Neural cell (in vitro differentiated cells): ENCODE data around the gene GTSE1.

Source experiments
- CTCF ChIP-seq: fragments of 450-650 bp; IDR thresholded peaks from 2 replicates; pipeline ENCODE4 v1.5.1; 2014; ENCODE audit warnings: antibody characterized with exemption, mild to moderate bottlenecking, moderate library complexity; ENCODE audit not compliant: poor library complexity, severe bottlenecking
- REST ChIP-seq: IDR thresholded peaks from 2 replicates; pipeline ENCODE4 v1.6.1; 2012; ENCODE audit warnings: borderline replicate concordance

DNA sequence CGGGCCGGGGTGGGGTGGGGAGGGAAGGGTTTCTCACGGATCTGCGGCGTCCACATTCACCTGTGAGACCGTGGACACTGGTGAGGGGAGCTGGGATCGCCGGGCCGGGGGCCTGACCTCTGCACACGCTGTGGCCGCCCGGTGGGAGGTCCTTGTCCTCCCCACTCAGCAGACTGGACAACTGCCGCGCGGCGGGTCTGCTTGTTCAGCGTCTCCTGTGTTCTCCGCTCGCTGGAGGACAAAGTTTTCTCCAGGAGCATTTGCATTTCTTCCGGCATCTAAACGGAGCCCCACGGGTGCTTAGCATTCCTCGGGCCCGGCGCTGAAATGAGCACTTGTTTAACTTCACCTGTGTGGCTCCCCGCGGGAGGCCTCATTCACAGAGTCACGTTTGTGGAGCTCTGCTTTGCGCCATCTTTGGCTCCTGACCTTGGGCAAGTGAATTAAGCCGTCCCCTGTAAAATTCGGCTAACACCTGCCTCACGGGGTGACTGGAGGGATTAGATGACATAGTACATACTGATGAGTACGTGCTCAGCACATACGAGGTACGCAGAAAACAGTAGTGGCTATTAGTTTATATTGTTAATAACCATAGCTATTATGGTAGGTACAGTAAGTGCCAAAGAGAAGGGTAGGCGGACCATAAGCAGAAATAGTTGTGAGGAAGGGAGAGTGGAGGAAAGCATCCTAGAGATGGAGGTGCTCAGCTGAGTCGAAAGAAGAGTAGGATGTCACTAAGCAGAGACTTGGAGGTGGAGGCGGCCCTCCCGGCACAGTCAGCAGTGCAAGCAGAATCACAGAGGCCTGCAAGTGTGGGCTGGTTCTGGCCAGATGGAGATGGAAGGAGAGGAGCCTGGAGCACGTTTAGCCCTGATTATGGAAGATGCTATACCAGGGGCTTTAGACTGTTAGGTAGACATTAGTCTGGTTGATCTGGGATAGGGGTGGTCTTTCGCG, 39.7 kb downstream of the GTSE1 start:
- TF ChIP-seq CTCF = no peak
- no peak for TF ChIP-seq REST
